HEK293T (cell line): ENCODE measurements around the gene GAGE2A.
"Not testable (repeated sequence)": the region's sequence is repeated elsewhere in the genome, so short reads cannot be mapped to it uniquely, and the experiment has no call there.

Experiments
- ARNT ChIP-seq: fragments of 450-650 bp; IDR thresholded peaks from 2 replicates; pipeline ENCODE4 v1.6.1; 2017; ENCODE audit warnings: mild to moderate bottlenecking
- ELF4 ChIP-seq: fragments of 450-650 bp; IDR thresholded peaks from 2 replicates; pipeline ENCODE4 v1.6.1; 2017; ENCODE audit warnings: antibody characterized with exemption
- FOXK2 ChIP-seq: fragments of 450-650 bp; IDR thresholded peaks from 2 replicates; pipeline ENCODE4 v1.6.1; 2016; ENCODE audit warnings: mild to moderate bottlenecking
- FOXM1 ChIP-seq: fragments of 450-650 bp; IDR thresholded peaks from 2 replicates; pipeline ENCODE4 v1.6.1; 2017; ENCODE audit warnings: mild to moderate bottlenecking, borderline replicate concordance
- HDGF ChIP-seq: fragments of 450-650 bp; IDR thresholded peaks from 2 replicates; pipeline ENCODE4 v1.6.1; 2017; ENCODE audit warnings: antibody characterized with exemption, borderline replicate concordance
- SP1 ChIP-seq: fragments of 450-650 bp; IDR thresholded peaks from 2 replicates; pipeline ENCODE4 v1.6.1; 2017
- TARDBP ChIP-seq: fragments of 450-650 bp; IDR thresholded peaks from 2 replicates; pipeline ENCODE4 v1.6.1; 2016
- ZNF384 ChIP-seq: fragments of 450-650 bp; IDR thresholded peaks from 2 replicates; pipeline ENCODE4 v1.6.1; 2016

- TF ChIP-seq HDGF, TARDBP, FOXM1, ZNF384, SP1, ARNT, FOXK2, ELF4: not testable (repeated sequence)
Measured at GRCh38 chrX:49579649-49580048, 9.6 kb upstream of the GAGE2A start, which contains the start of gene GAGE12H.
